GM10248 (cell line): ENCODE measurements around the gene EZH1.

Experiments
- CTCF ChIA-PET: fragments of 300-600 bp; sonication (Branson Sonifier 250); formaldehyde crosslinking; extraction: SDS; loops from one replicate; lab custom pipeline; 2021; ENCODE audit warnings: antibody characterized with exemption; lab: Yijun Ruan, JAX
- POLR2A ChIA-PET: fragments of 350-650 bp; sonication (Branson Sonifier 250); formaldehyde crosslinking; extraction: SDS; loops from one replicate; lab custom pipeline; 2020; ENCODE audit warnings: antibody characterized with exemption; lab: Yijun Ruan, JAX
- DNase-seq: peaks from one replicate; pipeline ENCODE4 v3.0.0; 2012; ENCODE audit errors: extremely low spot score
- CTCF ChIP-seq: IDR thresholded peaks from 2 replicates; pipeline ENCODE4 v1.5.1; 2012; ENCODE audit warnings: mild to moderate bottlenecking, low read depth; ENCODE audit errors: extremely low read depth, missing control alignments, control extremely low read depth

Gene EZH1

GRCh38 chr17:42760652-42761581 is 16.1 kb upstream of the EZH1 start, which contains the start of gene RAMP2:
RAMP2 (plus strand) TSS chr17:42761227; CDS start chr17:42761262, 35 bp downstream.
- ChIA-PET POLR2A (interaction anchor here (0.8 kb wide), 1 partner anchor 11 kb away, joined by 3 read pairs; no protein-coding TSS in a partner anchor), CTCF (interaction anchor here (0.7 to 7.4 kb wide), 20 partner anchors 9 to 238 kb away, joined by 3 to 109 read pairs (median 4); partner anchors contain the start of genes BECN1, CCR10, CNTD1 and COA3)
- peak; percentile 40 for DNase-seq
- TF ChIP-seq CTCF, result no peak

GRCh38 chr17:42759982-42760651 is 15.3 kb upstream of the EZH1 start:
- CTCF ChIA-PET, result interaction anchor here (0.6 to 7.4 kb wide), 16 partner anchors 9 to 238 kb away, joined by 3 to 109 read pairs (median 4); partner anchors contain the start of genes BECN1, CCR10, PSMC3IP and RPL27
- POLR2A ChIA-PET, result interaction anchor here (0.8 kb wide), 1 partner anchor 12 kb away, joined by 3 read pairs; no protein-coding TSS in a partner anchor

GRCh38 chr17:42754782-42755181 is 9.9 kb upstream of the EZH1 start:
- POLR2A ChIA-PET, result no interaction called here
- CTCF ChIA-PET, result interaction anchor here (1.4 kb wide), 2 partner anchors 9 to 18 kb away, joined by 3 to 7 read pairs; partner anchors contain the start of gene VPS25
- no peak for TF ChIP-seq CTCF
- DNase-seq, result no peak

More at GRCh38 chr17:42759982-42760651, 15.3 kb upstream of the EZH1 start:
- no peak for TF ChIP-seq CTCF
- DNase-seq, result peak; percentile 58

- no peak for DNase-seq
- CTCF ChIA-PET, result interaction anchor here (0.8 to 8.3 kb wide), 3 partner anchors 9 to 174 kb away, joined by 4 to 99 read pairs (median 17); partner anchors contain the start of genes BECN1, PSMC3IP and RAMP2
- POLR2A ChIA-PET, result no interaction called here
- no peak for TF ChIP-seq CTCF
Measured at GRCh38 chr17:42751628-42752027, 6.8 kb upstream of the EZH1 start.

- DNase-seq, result no peak
- CTCF ChIA-PET, result interaction anchor here (3.2 to 8.3 kb wide), 2 partner anchors 10 to 173 kb away, joined by 17 to 99 read pairs; partner anchors contain the start of genes PSMC3IP and RAMP2
- no peak for TF ChIP-seq CTCF
- POLR2A ChIA-PET, result no interaction called here
Measured at GRCh38 chr17:42750739-42751344, 6.0 kb upstream of the EZH1 start.
